ENCODE measurements around the gene VPS8.

VPS8 gene

DNA sequence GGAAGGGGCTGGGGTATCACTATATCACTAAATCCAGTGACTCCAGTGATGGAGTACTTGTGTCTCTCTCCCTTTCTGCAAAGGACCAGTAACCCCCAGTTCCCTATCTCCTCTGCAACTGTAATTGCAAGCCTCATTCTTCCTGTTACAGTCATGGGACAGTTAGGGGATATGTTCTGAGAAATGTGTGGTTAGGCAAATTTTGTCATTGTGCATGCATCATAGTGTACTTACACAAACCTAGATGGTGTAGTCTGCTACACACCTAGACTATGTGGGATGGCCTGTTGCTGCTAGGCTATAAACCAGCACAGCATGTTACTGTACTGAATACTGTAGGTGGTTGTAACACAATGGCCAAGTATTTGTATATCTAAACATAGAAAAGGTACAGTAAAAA, 2.2 kb downstream of the VPS8 start:
- no peak for ATAC-seq
- TF ChIP-seq GLIS3 (CRISPR knock-in tag; IDR thresholded peaks at IDR 0.05), result no peak
- TF ChIP-seq TCF4 (CRISPR knock-in tag; IDR thresholded peaks at IDR 0.05; ENCODE audit: borderline replicate concordance), result no peak
- no peak for TF ChIP-seq ESRRG (CRISPR knock-in tag; IDR thresholded peaks at IDR 0.05)
- no peak for TF ChIP-seq OSR1 (CRISPR knock-in tag; IDR thresholded peaks at IDR 0.05)
- TF ChIP-seq CSDC2 (CRISPR knock-in tag; IDR thresholded peaks at IDR 0.05), result no peak
- TF ChIP-seq, protein P1, sequence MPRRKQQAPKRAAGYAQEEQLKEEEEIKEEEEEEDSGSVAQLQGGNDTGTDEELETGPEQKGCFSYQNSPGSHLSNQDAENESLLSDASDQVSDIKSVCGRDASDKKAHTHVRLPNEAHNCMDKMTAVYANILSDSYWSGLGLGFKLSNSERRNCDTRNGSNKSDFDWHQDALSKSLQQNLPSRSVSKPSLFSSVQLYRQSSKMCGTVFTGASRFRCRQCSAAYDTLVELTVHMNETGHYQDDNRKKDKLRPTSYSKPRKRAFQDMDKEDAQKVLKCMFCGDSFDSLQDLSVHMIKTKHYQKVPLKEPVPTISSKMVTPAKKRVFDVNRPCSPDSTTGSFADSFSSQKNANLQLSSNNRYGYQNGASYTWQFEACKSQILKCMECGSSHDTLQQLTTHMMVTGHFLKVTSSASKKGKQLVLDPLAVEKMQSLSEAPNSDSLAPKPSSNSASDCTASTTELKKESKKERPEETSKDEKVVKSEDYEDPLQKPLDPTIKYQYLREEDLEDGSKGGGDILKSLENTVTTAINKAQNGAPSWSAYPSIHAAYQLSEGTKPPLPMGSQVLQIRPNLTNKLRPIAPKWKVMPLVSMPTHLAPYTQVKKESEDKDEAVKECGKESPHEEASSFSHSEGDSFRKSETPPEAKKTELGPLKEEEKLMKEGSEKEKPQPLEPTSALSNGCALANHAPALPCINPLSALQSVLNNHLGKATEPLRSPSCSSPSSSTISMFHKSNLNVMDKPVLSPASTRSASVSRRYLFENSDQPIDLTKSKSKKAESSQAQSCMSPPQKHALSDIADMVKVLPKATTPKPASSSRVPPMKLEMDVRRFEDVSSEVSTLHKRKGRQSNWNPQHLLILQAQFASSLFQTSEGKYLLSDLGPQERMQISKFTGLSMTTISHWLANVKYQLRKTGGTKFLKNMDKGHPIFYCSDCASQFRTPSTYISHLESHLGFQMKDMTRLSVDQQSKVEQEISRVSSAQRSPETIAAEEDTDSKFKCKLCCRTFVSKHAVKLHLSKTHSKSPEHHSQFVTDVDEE (CRISPR knock-in tag; IDR thresholded peaks at IDR 0.05), result no peak
- TF ChIP-seq ZFP30 (CRISPR knock-in tag; IDR thresholded peaks at IDR 0.05), result no peak
- TF ChIP-seq TOX (CRISPR knock-in tag; IDR thresholded peaks at IDR 0.05; ENCODE audit: borderline replicate concordance), result no peak
- no peak for TF ChIP-seq ZFP3 (CRISPR knock-in tag; IDR thresholded peaks at IDR 0.05)

DNA sequence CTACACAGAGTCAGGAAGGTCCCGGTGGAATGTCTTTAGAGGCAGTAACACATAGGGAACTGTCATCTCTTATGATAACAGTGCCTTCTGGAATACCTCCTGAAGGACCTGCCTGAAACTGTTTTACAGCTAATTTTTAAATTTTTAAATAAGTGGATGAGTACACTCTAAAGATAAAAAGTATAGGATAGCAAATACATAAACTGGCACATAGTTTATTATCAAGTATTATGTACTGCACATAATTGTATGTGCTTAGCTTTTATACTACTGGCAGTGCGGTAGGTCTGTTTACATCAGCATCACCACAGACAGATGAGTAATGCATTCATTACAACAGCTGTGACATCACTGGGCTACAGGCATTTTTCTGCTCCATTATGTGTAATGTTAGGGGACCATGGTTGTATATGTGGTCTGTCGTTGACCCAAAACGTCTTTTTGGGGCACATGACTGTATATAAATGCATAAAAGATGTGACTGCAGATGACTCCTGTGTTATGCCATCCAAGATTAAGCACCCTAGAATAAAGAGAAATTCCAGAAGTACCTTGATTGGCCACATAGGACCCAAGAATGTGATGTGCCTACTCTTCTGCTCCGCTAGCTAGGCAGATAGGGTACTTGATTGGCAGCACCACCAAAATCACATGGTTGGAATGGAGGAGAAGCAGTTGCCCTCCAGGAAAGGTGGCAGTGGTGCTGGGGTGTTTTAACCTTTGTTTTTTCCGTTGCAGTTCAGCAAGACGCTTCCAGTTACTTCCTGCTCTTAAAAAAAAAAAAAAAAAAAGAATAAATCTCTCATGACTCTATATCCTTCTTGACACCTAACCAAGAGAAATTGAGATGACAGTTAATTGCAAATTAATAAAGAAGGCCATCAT, 3.3 kb downstream of the VPS8 start:
- TF ChIP-seq, protein P2, sequence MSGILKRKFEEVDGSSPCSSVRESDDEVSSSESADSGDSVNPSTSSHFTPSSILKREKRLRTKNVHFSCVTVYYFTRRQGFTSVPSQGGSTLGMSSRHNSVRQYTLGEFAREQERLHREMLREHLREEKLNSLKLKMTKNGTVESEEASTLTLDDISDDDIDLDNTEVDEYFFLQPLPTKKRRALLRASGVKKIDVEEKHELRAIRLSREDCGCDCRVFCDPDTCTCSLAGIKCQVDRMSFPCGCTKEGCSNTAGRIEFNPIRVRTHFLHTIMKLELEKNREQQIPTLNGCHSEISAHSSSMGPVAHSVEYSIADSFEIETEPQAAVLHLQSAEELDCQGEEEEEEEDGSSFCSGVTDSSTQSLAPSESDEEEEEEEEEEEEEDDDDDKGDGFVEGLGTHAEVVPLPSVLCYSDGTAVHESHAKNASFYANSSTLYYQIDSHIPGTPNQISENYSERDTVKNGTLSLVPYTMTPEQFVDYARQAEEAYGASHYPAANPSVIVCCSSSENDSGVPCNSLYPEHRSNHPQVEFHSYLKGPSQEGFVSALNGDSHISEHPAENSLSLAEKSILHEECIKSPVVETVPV (CRISPR knock-in tag; IDR thresholded peaks at IDR 0.05), result no peak
- TF ChIP-seq, protein P3, sequence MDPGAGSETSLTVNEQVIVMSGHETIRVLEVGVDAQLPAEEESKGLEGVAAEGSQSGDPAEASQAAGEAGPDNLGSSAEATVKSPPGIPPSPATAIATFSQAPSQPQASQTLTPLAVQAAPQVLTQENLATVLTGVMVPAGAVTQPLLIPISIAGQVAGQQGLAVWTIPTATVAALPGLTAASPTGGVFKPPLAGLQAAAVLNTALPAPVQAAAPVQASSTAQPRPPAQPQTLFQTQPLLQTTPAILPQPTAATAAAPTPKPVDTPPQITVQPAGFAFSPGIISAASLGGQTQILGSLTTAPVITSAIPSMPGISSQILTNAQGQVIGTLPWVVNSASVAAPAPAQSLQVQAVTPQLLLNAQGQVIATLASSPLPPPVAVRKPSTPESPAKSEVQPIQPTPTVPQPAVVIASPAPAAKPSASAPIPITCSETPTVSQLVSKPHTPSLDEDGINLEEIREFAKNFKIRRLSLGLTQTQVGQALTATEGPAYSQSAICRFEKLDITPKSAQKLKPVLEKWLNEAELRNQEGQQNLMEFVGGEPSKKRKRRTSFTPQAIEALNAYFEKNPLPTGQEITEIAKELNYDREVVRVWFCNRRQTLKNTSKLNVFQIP (CRISPR knock-in tag; IDR thresholded peaks at IDR 0.05; ENCODE audit: borderline replicate concordance, low read depth), result no peak
- TF ChIP-seq, protein P1 (CRISPR knock-in tag; IDR thresholded peaks at IDR 0.05), result no peak
- TF ChIP-seq PPARA (CRISPR knock-in tag; IDR thresholded peaks at IDR 0.05; ENCODE audit: borderline replicate concordance), result no peak
- TF ChIP-seq GLIS3 (CRISPR knock-in tag; IDR thresholded peaks at IDR 0.05), result no peak
- no peak for TF ChIP-seq TOX (CRISPR knock-in tag; IDR thresholded peaks at IDR 0.05; ENCODE audit: borderline replicate concordance)
- TF ChIP-seq BACH2 (CRISPR knock-in tag; IDR thresholded peaks at IDR 0.05; ENCODE audit: borderline replicate concordance), result no peak
- ATAC-seq, result no peak

DNA sequence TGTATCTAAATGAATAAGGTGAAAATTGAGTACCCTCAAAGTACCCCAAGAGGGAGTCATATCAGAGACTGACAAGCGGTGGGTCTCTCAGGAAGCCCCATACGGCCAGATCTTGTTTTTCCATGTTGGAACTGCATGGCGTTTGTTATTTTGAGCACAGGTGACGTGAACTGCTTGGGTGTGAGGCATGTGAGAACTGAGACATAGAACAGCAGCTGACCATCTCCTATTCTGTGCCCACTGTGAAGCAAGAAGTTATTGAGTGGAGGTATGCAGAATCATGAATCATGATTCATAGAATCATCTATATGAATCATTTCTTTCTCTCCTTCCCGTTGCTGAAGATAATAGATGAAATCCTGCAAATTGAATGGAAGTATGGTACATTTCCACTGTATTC, 4.6 kb downstream of the VPS8 start:
- TF ChIP-seq RARB (CRISPR knock-in tag; IDR thresholded peaks at IDR 0.05), result no peak
- TF ChIP-seq, protein P4, sequence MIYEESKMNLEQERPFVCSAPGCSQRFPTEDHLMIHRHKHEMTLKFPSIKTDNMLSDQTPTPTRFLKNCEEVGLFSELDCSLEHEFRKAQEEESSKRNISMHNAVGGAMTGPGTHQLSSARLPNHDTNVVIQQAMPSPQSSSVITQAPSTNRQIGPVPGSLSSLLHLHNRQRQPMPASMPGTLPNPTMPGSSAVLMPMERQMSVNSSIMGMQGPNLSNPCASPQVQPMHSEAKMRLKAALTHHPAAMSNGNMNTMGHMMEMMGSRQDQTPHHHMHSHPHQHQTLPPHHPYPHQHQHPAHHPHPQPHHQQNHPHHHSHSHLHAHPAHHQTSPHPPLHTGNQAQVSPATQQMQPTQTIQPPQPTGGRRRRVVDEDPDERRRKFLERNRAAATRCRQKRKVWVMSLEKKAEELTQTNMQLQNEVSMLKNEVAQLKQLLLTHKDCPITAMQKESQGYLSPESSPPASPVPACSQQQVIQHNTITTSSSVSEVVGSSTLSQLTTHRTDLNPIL (CRISPR knock-in tag; IDR thresholded peaks at IDR 0.05; ENCODE audit: low read depth), result no peak
- TF ChIP-seq PPARA (CRISPR knock-in tag; IDR thresholded peaks at IDR 0.05; ENCODE audit: borderline replicate concordance), result no peak
- TF ChIP-seq OSR1 (CRISPR knock-in tag; IDR thresholded peaks at IDR 0.05), result no peak
- TF ChIP-seq, protein P1 (CRISPR knock-in tag; IDR thresholded peaks at IDR 0.05), result no peak
- TF ChIP-seq, protein P3 (CRISPR knock-in tag; IDR thresholded peaks at IDR 0.05; ENCODE audit: borderline replicate concordance, low read depth), result no peak
- TF ChIP-seq ZFP3 (CRISPR knock-in tag; IDR thresholded peaks at IDR 0.05), result no peak
- ATAC-seq, result no peak
